ENCODE data around the gene DNER.

DNA sequence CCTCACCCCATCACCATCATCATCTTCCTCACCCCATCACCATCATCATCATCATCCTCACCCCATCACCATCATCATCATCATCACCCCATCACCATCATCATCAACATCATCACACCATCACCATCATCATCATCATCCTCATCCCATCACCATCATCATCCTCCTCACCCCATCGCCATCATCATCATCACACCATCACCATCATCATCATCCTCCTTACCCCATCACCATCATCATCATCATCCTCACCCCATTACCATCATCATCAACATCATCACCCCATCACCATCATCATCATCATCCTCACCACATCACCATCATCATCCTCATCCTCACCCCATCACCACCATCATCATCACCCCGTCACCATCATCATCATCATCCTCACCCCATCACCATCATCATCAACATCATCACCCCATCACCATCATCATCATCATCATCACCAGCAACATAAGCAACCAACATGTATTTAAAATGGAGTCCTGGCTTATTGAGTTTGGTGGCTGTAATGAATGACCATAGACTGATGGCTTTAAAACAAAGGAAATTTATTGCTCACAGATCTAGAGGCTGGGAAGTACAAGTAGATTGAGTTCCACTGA, 150.0 kb downstream of the DNER start:
- TF ChIP-seq YY1 (IDR thresholded peaks at IDR 0.05; ENCODE audit: insufficient read depth, insufficient read length), result no peak
- TF ChIP-seq ZNF274 (IDR thresholded peaks at IDR 0.05; ENCODE audit: low read depth, low read length), result no peak
- no peak for TF ChIP-seq SUZ12 (IDR thresholded peaks at IDR 0.05; ENCODE audit: extremely low read depth, insufficient read depth, insufficient read length)
